SK-MEL-5 (cell line): ENCODE results near the gene LAPTM5. TPM values are rescaled to one million over a fixed set of nuclear protein-coding genes. Genes with fewer than 3 reads are reported as not detected.

ENCODE experiments used
- DNase-seq: peaks from one replicate; pipeline ENCODE4 v3.0.0-alpha.2; 2016; ENCODE audit warnings: low read depth, low spot score
- in situ Hi-C: cut with HindIII; loops from 2 replicates; pipeline ENCODE4 v1.10.0; 2016; ENCODE audit warnings: low sequenced_read_pairs, high pct_unique_total_duplicates, low pct_unique_long_range_greater_than_20kb
- total RNA-seq: library from RNA; depleted of rRNA; stranded (reverse); fragments of >200 nt; shearing (Covaris generic); gene quantifications from 2 replicates; pipeline ENCODE4 v1.2.3, GENCODE V29; 2014

The LAPTM5 gene
- total RNA-seq, 1 experiment from 2014 or later = 0.05 TPM

GRCh38 chr1:30702823-30703222, 54.8 kb downstream of the LAPTM5 start:
- in situ Hi-C loops = no loop called here
- no peak for DNase-seq

GRCh38 chr1:30701258-30701633, 56.3 kb downstream of the LAPTM5 start:
- in situ Hi-C loops = no loop called here
- no peak for DNase-seq

- in situ Hi-C loops = no loop called here
- no peak for DNase-seq
Observed at GRCh38 chr1:30700528-30701257, 56.9 kb downstream of the LAPTM5 start.

- no peak for DNase-seq
- in situ Hi-C loops = no loop called here
Observed at GRCh38 chr1:30699762-30700161, 57.8 kb downstream of the LAPTM5 start.

- in situ Hi-C loops = no loop called here
- no peak for DNase-seq
Observed at GRCh38 chr1:30698401-30698981, 59.1 kb downstream of the LAPTM5 start.

GRCh38 chr1:30697571-30698376, 59.8 kb downstream of the LAPTM5 start:
- no peak for DNase-seq
- in situ Hi-C loops = no loop called here

- no peak for DNase-seq
- in situ Hi-C loops = no loop called here
Observed at GRCh38 chr1:30696831-30697230, 60.7 kb downstream of the LAPTM5 start.

- no peak for DNase-seq
- in situ Hi-C loops = no loop called here
Observed at GRCh38 chr1:30695439-30695841, 62.1 kb downstream of the LAPTM5 start.

GRCh38 chr1:30694280-30695175, 63.0 kb downstream of the LAPTM5 start:
- in situ Hi-C loops = no loop called here
- DNase-seq = no peak

- no peak for DNase-seq
- in situ Hi-C loops = no loop called here
Observed at GRCh38 chr1:30693822-30694221, 63.8 kb downstream of the LAPTM5 start.

GRCh38 chr1:30693366-30693765, 64.2 kb downstream of the LAPTM5 start:
- no peak for DNase-seq
- in situ Hi-C loops = no loop called here

- in situ Hi-C loops = no loop called here
- DNase-seq = no peak
Observed at GRCh38 chr1:30692948-30693301, 64.6 kb downstream of the LAPTM5 start.

- in situ Hi-C loops = no loop called here
- no peak for DNase-seq
Observed at GRCh38 chr1:30692201-30692947, 65.2 kb downstream of the LAPTM5 start.

GRCh38 chr1:30691480-30691879, 66.1 kb downstream of the LAPTM5 start:
- in situ Hi-C loops = no loop called here
- DNase-seq = no peak

- DNase-seq = no peak
- in situ Hi-C loops = no loop called here
Observed at GRCh38 chr1:30689901-30690645, 67.5 kb downstream of the LAPTM5 start.

- in situ Hi-C loops = no loop called here
- no peak for DNase-seq
Observed at GRCh38 chr1:30688920-30689794, 68.4 kb downstream of the LAPTM5 start.
